ENCODE results near the gene TGM3. TPM values are rescaled to one million over a fixed set of nuclear protein-coding genes. Genes with fewer than 3 reads are reported as not detected.

TGM3 gene
- total RNA-seq, 1 experiment from 2014 or later, result not detected

DNA sequence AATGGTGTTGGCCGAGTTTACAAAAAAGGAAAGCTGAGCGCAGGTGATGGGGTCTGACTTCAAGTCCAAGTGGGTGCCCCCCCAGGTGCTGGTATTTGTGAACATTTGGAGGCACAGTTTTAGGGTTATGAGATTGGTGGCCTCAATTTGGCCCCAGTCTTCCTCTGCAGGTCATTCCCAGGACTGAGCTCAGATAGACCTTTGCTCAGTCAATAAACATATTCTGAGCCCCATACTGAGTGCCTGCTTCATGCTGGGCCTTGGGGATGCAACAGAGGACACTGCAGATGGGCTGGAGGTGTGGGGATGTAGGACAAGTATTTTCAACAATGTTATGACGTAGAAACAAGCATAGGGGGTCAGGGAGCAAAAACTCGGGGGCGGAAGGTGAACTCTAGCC, 33.5 kb downstream of the TGM3 start:
- DNase-seq, result no peak
- no peak overlapping the region for H2AFZ ChIP-seq (ENCODE audit: low read length)

DNA sequence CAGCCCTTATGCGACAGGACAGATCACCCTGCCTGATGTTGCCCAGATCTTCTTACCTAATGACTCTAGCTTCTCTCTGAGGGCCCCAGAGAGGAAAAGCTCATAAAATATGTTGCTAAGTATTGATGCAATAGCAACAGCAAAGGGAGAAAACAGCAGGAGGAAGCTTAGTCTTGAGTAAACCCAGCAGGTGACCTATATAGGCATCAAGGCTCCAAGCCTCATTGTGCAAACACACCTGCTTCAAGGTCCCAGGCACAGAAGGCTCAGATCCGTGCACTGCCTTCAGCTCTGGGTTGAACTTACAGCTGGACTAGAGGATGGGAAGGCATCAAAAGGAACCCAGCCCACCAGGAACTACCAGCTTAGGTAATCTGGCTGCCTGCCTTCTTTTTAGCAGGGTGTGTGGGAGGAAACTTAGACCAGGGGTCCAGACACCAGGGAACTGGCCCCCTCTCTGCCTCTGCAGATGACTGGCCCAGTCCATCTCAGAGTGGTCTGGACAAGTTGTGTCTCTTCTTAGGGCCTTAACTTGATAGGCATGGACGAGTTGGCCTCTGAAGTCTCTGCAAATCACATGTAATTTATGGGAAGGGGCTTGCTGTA, 34.4 kb downstream of the TGM3 start:
- no peaks in the 10 kb centered on the region for H3K4me1 ChIP-seq (ENCODE audit: low read length)
- no peak overlapping the region for H3K4me2 ChIP-seq (ENCODE audit: low read depth, low read length, poor library complexity, severe bottlenecking)
- no peak overlapping the region for H2AFZ ChIP-seq (ENCODE audit: low read length)
- H3K4me3 ChIP-seq (ENCODE audit: low read length), result no peak overlapping the region
- no peaks in the 10 kb centered on the region for H3K36me3 ChIP-seq (ENCODE audit: insufficient read depth, low read length)
- H3K9ac ChIP-seq (ENCODE audit: low read length), result no peak overlapping the region
- no peaks in the 10 kb centered on the region for H3K9me3 ChIP-seq (ENCODE audit: low read length)
- no peaks in the 10 kb centered on the region for H3K27me3 ChIP-seq (ENCODE audit: low read length)
- H3K9me2 ChIP-seq (replicated peaks; ENCODE audit: insufficient read depth, low read length), result no peaks in the 10 kb centered on the region
- H3K79me2 ChIP-seq (ENCODE audit: low read length), result no peaks in the 10 kb centered on the region
- no peak for DNase-seq
- no peak overlapping the region for H3K27ac ChIP-seq (ENCODE audit: low read length)
- no peaks in the 10 kb centered on the region for H4K20me1 ChIP-seq (ENCODE audit: insufficient read depth, low read depth, low read length)

More for the DNA sequence above, 33.5 kb downstream of the TGM3 start:
- Histone ChIP-seq H3K36me3 (ENCODE audit: insufficient read depth, low read length) (no peaks in the 10 kb centered on the region), H3K79me2 (ENCODE audit: low read length) (no peaks in the 10 kb centered on the region), H3K4me2 (ENCODE audit: low read depth, low read length, poor library complexity, severe bottlenecking) (no peak overlapping the region), H3K27ac (ENCODE audit: low read length) (no peak overlapping the region), H3K27me3 (ENCODE audit: low read length) (no peaks in the 10 kb centered on the region), H4K20me1 (ENCODE audit: insufficient read depth, low read depth, low read length) (no peaks in the 10 kb centered on the region), H3K9me3 (ENCODE audit: low read length) (no peaks in the 10 kb centered on the region), H3K9ac (ENCODE audit: low read length) (no peak overlapping the region), H3K9me2 (replicated peaks; ENCODE audit: insufficient read depth, low read length) (no peaks in the 10 kb centered on the region), H3K4me3 (ENCODE audit: low read length) (no peak overlapping the region), H3K4me1 (ENCODE audit: low read length) (no peaks in the 10 kb centered on the region)

DNA sequence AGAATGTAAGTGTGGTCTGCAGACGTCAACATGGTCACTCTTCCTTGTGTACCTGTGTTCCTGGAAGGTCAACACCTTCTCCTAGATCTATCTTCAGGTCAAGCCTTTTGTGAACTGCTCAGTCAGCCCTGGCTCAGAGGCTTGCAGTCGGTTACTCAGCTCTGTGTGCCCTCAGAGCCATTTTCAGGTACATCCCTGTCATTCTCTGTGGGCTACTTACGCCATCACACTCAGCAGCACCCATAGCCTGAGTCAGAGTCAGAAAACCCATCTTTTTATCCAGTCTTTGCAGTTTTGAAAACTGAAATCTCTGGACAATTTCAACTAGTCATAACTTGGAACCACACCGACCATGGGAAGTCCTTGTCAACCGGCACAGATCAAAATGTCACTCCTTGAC, 35.3 kb downstream of the TGM3 start:
- no peak overlapping the region for H3K4me2 ChIP-seq (ENCODE audit: low read depth, low read length, poor library complexity, severe bottlenecking)
- no peak overlapping the region for H3K4me3 ChIP-seq (ENCODE audit: low read length)
- H3K27me3 ChIP-seq (ENCODE audit: low read length), result no peaks in the 10 kb centered on the region
- no peak overlapping the region for H3K9ac ChIP-seq (ENCODE audit: low read length)
- no peak overlapping the region for H3K27ac ChIP-seq (ENCODE audit: low read length)
- H3K9me3 ChIP-seq (ENCODE audit: low read length), result no peaks in the 10 kb centered on the region
- no peak for DNase-seq
- no peaks in the 10 kb centered on the region for H3K79me2 ChIP-seq (ENCODE audit: low read length)
- H2AFZ ChIP-seq (ENCODE audit: low read length), result no peak overlapping the region
- H3K9me2 ChIP-seq (replicated peaks; ENCODE audit: insufficient read depth, low read length), result no peaks in the 10 kb centered on the region
- H3K36me3 ChIP-seq (ENCODE audit: insufficient read depth, low read length), result no peaks in the 10 kb centered on the region
- H4K20me1 ChIP-seq (ENCODE audit: insufficient read depth, low read depth, low read length), result no peaks in the 10 kb centered on the region
- H3K4me1 ChIP-seq (ENCODE audit: low read length), result no peaks in the 10 kb centered on the region

DNA sequence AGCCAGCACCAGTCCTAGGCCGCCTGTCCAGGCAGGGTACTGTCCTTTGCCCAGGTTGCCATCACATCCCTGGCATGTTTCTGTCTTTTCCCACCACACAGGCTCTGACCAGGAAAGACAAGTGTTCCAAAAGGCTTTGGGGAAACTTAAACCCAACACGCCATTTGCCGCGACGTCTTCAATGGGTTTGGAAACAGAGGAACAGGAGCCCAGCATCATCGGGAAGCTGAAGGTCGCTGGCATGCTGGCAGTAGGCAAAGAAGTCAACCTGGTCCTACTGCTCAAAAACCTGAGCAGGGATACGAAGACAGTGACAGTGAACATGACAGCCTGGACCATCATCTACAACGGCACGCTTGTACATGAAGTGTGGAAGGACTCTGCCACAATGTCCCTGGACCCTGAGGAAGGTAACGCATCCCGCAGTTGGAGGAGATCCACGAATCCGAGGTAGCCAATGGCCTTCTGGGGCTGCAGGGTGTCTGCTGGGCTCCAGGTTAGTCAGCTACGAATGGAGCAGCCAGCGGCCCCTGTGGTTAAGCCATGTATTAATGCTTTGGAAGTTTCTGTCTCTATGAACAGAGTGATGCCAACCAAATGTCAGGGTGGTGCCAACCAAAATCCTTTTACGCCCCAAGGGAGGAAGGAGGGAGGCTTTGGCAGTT, 36.2 kb downstream of the TGM3 start:
- DNase-seq, result no peak
- Histone ChIP-seq H3K4me3 (ENCODE audit: low read length) (no peak overlapping the region), H2AFZ (ENCODE audit: low read length) (no peak overlapping the region), H3K27me3 (ENCODE audit: low read length) (no peaks in the 10 kb centered on the region), H3K4me1 (ENCODE audit: low read length) (no peaks in the 10 kb centered on the region), H3K27ac (ENCODE audit: low read length) (no peak overlapping the region), H4K20me1 (ENCODE audit: insufficient read depth, low read depth, low read length) (no peaks in the 10 kb centered on the region), H3K79me2 (ENCODE audit: low read length) (no peaks in the 10 kb centered on the region), H3K9me2 (replicated peaks; ENCODE audit: insufficient read depth, low read length) (no peaks in the 10 kb centered on the region), H3K36me3 (ENCODE audit: insufficient read depth, low read length) (no peaks in the 10 kb centered on the region), H3K4me2 (ENCODE audit: low read depth, low read length, poor library complexity, severe bottlenecking) (no peak overlapping the region), H3K9ac (ENCODE audit: low read length) (no peak overlapping the region), H3K9me3 (ENCODE audit: low read length) (no peaks in the 10 kb centered on the region)

DNA sequence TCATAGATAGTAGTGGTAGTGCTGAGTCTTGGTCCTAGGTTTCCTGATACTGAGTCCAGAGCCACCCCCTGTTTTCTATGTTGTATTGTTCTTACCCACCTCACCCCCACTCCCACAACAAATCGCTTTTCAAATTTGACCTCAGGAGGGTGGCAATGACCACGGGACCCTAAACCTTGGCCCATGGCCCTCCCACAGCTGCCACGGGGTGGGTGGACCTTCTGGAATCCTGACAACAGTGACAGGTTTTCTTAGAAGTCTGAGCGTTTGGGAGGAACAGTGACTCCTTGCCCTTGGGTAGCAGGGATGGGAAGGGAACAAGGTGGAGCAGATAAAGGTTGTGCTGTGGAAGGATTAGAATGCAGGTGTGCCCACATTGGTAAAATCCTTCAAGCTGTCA, 36.9 kb downstream of the TGM3 start:
- DNase-seq, result no peak
- no peaks in the 10 kb centered on the region for H4K20me1 ChIP-seq (ENCODE audit: insufficient read depth, low read depth, low read length)
- no peaks in the 10 kb centered on the region for H3K79me2 ChIP-seq (ENCODE audit: low read length)
- no peaks in the 10 kb centered on the region for H3K9me2 ChIP-seq (replicated peaks; ENCODE audit: insufficient read depth, low read length)
- no peak overlapping the region for H3K4me2 ChIP-seq (ENCODE audit: low read depth, low read length, poor library complexity, severe bottlenecking)
- H3K27me3 ChIP-seq (ENCODE audit: low read length), result no peaks in the 10 kb centered on the region
- no peak overlapping the region for H2AFZ ChIP-seq (ENCODE audit: low read length)
- no peaks in the 10 kb centered on the region for H3K4me1 ChIP-seq (ENCODE audit: low read length)
- no peak overlapping the region for H3K27ac ChIP-seq (ENCODE audit: low read length)
- no peaks in the 10 kb centered on the region for H3K9me3 ChIP-seq (ENCODE audit: low read length)
- H3K36me3 ChIP-seq (ENCODE audit: insufficient read depth, low read length), result no peaks in the 10 kb centered on the region
- H3K4me3 ChIP-seq (ENCODE audit: low read length), result no peak overlapping the region
- H3K9ac ChIP-seq (ENCODE audit: low read length), result no peak overlapping the region

DNA sequence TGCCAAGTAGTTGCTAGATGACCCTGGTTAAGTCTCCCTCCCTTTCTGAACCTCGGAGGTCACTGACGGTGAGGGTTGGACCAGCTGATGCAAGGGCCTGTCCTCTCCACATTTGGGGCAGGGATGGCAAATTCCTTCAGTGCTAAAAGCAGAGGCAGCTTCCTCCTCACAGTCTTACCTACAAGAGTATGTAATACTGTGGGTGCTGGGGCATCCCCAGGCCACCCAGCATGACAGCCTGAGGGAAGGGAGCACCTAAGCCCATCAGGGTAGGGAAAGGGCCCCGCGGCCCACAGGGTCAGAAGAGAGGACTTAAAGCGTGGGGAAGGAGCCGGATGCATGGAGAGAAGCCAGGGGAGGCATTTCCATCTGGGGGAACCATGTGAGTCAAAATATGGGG, 38.0 kb downstream of the TGM3 start:
- DNase-seq, result no peak

DNA sequence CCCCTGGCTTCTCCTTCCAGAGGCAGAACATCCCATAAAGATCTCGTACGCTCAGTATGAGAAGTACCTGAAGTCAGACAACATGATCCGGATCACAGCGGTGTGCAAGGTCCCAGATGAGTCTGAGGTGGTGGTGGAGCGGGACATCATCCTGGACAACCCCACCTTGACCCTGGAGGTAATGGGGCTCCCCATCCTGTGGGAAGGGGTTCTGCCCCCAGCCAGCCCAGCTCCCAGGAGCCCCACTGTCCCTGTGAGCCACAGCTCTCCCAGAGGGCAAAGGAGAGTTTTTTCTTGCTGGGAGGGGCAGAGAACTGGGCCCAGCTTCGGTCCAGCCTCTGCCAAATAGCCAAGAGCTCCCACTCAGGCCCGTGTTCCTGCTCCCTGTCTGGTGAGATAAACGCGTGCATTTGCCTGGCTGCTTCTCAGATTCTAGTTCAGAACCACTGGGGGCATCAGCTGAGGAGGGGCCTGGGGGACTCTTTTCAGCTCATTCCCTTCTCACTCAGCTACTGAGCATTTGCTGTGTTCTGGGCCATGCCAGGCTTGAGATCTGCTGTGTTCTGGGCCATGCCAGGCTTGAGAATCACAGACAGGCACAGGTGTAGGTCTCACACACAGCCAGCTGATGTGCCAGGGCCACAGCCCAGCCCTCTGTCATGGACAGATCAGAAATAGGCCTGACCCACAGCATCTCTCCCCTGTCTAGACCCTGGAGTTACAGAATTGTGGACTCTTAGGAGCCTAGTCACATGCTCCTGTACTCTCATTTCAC, 39.5 kb downstream of the TGM3 start:
- H3K79me2 ChIP-seq (ENCODE audit: low read length), result no peaks in the 10 kb centered on the region
- H2AFZ ChIP-seq (ENCODE audit: low read length), result no peak overlapping the region
- no peaks in the 10 kb centered on the region for H3K9me3 ChIP-seq (ENCODE audit: low read length)
- no peak overlapping the region for H3K27ac ChIP-seq (ENCODE audit: low read length)
- H3K9me2 ChIP-seq (replicated peaks; ENCODE audit: insufficient read depth, low read length), result no peaks in the 10 kb centered on the region
- no peak overlapping the region for H3K9ac ChIP-seq (ENCODE audit: low read length)
- no peak for DNase-seq
- no peaks in the 10 kb centered on the region for H3K27me3 ChIP-seq (ENCODE audit: low read length)
- H3K36me3 ChIP-seq (ENCODE audit: insufficient read depth, low read length), result no peaks in the 10 kb centered on the region
- H4K20me1 ChIP-seq (ENCODE audit: insufficient read depth, low read depth, low read length), result no peaks in the 10 kb centered on the region
- H3K4me1 ChIP-seq (ENCODE audit: low read length), result no peaks in the 10 kb centered on the region
- no peak overlapping the region for H3K4me3 ChIP-seq (ENCODE audit: low read length)
- H3K4me2 ChIP-seq (ENCODE audit: low read depth, low read length, poor library complexity, severe bottlenecking), result no peak overlapping the region

More for the DNA sequence above, 38.0 kb downstream of the TGM3 start:
- H3K36me3 ChIP-seq (ENCODE audit: insufficient read depth, low read length), result no peaks in the 10 kb centered on the region
- no peaks in the 10 kb centered on the region for H3K9me3 ChIP-seq (ENCODE audit: low read length)
- no peaks in the 10 kb centered on the region for H3K79me2 ChIP-seq (ENCODE audit: low read length)
- no peak overlapping the region for H2AFZ ChIP-seq (ENCODE audit: low read length)
- H3K4me1 ChIP-seq (ENCODE audit: low read length), result no peaks in the 10 kb centered on the region
- no peaks in the 10 kb centered on the region for H3K9me2 ChIP-seq (replicated peaks; ENCODE audit: insufficient read depth, low read length)
- H3K9ac ChIP-seq (ENCODE audit: low read length), result no peak overlapping the region
- no peak overlapping the region for H3K4me3 ChIP-seq (ENCODE audit: low read length)
- no peak overlapping the region for H3K27ac ChIP-seq (ENCODE audit: low read length)
- no peaks in the 10 kb centered on the region for H3K27me3 ChIP-seq (ENCODE audit: low read length)
- no peaks in the 10 kb centered on the region for H4K20me1 ChIP-seq (ENCODE audit: insufficient read depth, low read depth, low read length)
- H3K4me2 ChIP-seq (ENCODE audit: low read depth, low read length, poor library complexity, severe bottlenecking), result no peak overlapping the region

DNA sequence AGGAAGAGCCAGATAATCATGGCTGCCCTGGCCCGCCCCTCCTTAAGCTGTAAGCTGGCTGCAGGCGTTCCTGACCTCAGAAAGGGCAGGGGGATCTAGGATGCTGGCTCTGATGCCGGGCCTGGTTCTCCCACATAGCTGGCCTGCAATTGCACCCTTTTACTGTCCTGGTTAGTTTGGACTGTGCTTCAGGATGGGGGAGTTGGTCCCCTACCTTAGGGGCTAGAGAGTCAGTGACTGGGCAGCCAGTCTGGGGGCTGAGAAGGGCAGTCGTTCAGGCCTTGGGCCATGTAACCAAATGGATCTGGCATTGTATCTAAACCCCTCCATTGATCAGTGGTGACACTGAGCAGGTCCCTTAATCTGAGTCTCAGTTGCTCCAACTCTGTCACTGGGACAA, 40.7 kb downstream of the TGM3 start:
- H3K79me2 ChIP-seq (ENCODE audit: low read length), result no peaks in the 10 kb centered on the region
- H3K4me2 ChIP-seq (ENCODE audit: low read depth, low read length, poor library complexity, severe bottlenecking), result no peak overlapping the region
- no peaks in the 10 kb centered on the region for H3K9me2 ChIP-seq (replicated peaks; ENCODE audit: insufficient read depth, low read length)
- H3K4me3 ChIP-seq (ENCODE audit: low read length), result no peak overlapping the region
- no peaks in the 10 kb centered on the region for H4K20me1 ChIP-seq (ENCODE audit: insufficient read depth, low read depth, low read length)
- no peak overlapping the region for H2AFZ ChIP-seq (ENCODE audit: low read length)
- H3K36me3 ChIP-seq (ENCODE audit: insufficient read depth, low read length), result no peaks in the 10 kb centered on the region
- H3K27me3 ChIP-seq (ENCODE audit: low read length), result no peaks in the 10 kb centered on the region
- DNase-seq, result no peak
- no peak overlapping the region for H3K27ac ChIP-seq (ENCODE audit: low read length)
- H3K9ac ChIP-seq (ENCODE audit: low read length), result no peak overlapping the region
- H3K9me3 ChIP-seq (ENCODE audit: low read length), result no peaks in the 10 kb centered on the region
- no peaks in the 10 kb centered on the region for H3K4me1 ChIP-seq (ENCODE audit: low read length)

Measured in Karpas-422 (cell line).